Omental fat pad (tissue), 4 donors: ENCODE results near the gene ZNF729. TPM values are rescaled to one million over a fixed set of nuclear protein-coding genes. Genes with fewer than 3 reads are reported as not detected.
"Not testable (repeated sequence)": the region's sequence is repeated elsewhere in the genome, so short reads cannot be mapped to it uniquely, and the experiment has no call there.

Source experiments
- ATAC-seq: fragments of 150-250 bp; one replicate; pipeline ENCODE4 v1.9.1; 2016; ENCODE audit warnings: mild to moderate bottlenecking, moderate library complexity; ENCODE audit not compliant: low FRiP score
- DNase-seq: peaks from one replicate; pipeline ENCODE4 v3.0.0-alpha.2; 2019; ENCODE audit warnings: low spot score
- CTCF ChIP-seq, 3 donors: fragments of 450-650 bp; IDR thresholded peaks; one replicate each; pipeline ENCODE4 v1.5.1; 2016 to 2017; ENCODE audit warnings: antibody characterized with exemption in 3 of 3, mild to moderate bottlenecking in 3 of 3, moderate library complexity in 2 of 3
- total RNA-seq, 4 donors: library from RNA; depleted of rRNA; stranded (reverse); fragments of >200 nt; gene quantifications; one replicate each; pipeline ENCODE4 v1.1.0, GENCODE V29; 2016

Gene ZNF729
- total RNA-seq, result not detected

- no peak for TF ChIP-seq CTCF (IDR thresholded peaks at IDR 0.05)
- ATAC-seq, result peak; percentile 32
- no peak for DNase-seq
Observed at GRCh38 chr19:22286151-22286810, at the start of gene ZNF729. Gene ZNF729, plus strand, starts transcription at chr19:22286441. Its CDS starts 85 bp downstream, at chr19:22286526.

- ATAC-seq (no peak), DNase-seq (no peak)
- no peak for TF ChIP-seq CTCF (IDR thresholded peaks at IDR 0.05)
Observed at GRCh38 chr19:22256856-22257255, 29.4 kb upstream of the ZNF729 start.

- DNase-seq, result no peak
- no peak for ATAC-seq
- no peak for TF ChIP-seq CTCF (IDR thresholded peaks at IDR 0.05)
Observed at GRCh38 chr19:22257381-22257780, 28.9 kb upstream of the ZNF729 start.

- no peak for TF ChIP-seq CTCF (IDR thresholded peaks at IDR 0.05)
- DNase-seq, result no peak
- ATAC-seq, result no peak
Observed at GRCh38 chr19:22257916-22258315, 28.3 kb upstream of the ZNF729 start.

GRCh38 chr19:22260499-22260898, 25.7 kb upstream of the ZNF729 start:
- no peak for DNase-seq
- TF ChIP-seq CTCF (IDR thresholded peaks at IDR 0.05), result no peak
- no peak for ATAC-seq

GRCh38 chr19:22261596-22261995, 24.6 kb upstream of the ZNF729 start:
- TF ChIP-seq CTCF (IDR thresholded peaks at IDR 0.05), result no peak
- no peak for ATAC-seq
- no peak for DNase-seq

- ATAC-seq (no peak), DNase-seq (no peak)
- TF ChIP-seq CTCF (IDR thresholded peaks at IDR 0.05), result no peak
Observed at GRCh38 chr19:22263121-22263520, 23.1 kb upstream of the ZNF729 start.

- not testable (repeated sequence) for ATAC-seq
Observed at GRCh38 chr19:22321554-22321953, 35.3 kb downstream of the ZNF729 start.

More at GRCh38 chr19:22321554-22321953, 35.3 kb downstream of the ZNF729 start:
- not testable (repeated sequence) for DNase-seq
